HG02763 (cell line): ENCODE measurements around the gene ALG12.

Source experiments
- ATAC-seq: cut with Tn5 transposase; IDR thresholded peaks from one replicate; pipeline ENCODE4 v1.9.1; 2021; ENCODE audit warnings: mild to moderate bottlenecking, moderate library complexity; ENCODE audit not compliant: unreplicated experiment

The ALG12 gene

DNA sequence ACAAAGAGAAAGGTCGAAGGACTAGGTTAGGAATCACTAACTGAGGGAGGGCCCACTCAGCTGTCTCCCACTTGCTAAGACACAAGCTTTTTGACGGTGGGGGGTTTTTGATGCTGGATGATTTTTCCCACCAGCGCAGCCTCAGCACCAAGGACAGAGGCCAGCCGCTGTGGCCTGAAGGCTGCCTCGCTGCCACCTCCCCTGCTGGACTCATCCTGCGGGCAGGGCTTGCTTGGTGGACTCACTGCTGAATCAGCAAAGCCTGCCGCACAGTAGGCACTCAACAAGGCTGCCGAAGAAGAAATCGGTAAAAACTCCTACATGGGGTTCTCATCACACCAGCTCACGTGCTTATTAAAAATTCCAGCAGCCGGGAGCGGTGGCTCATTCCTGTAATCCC, 2.6 kb downstream of the ALG12 start:
- ATAC-seq = no peak

DNA sequence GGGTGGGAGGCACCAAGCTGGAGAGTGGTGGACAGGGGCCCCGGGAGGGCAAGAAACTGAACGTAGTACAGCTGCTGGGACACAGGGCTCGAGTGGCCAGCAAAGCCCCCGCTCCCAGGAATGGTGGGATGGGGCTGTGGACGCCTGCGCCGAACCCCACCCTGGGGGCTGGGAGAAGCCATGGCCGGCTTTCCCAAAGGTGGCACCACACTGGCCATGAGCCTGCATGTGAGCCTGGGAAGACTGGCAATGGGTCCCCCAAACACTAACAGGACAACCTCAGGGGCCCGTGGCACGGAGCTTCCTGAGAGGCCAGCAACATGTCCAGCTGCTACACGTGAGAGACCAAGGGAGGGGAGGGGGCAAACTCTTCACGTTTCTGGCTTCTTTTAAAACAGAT, 4.0 kb downstream of the ALG12 start:
- no peak for ATAC-seq

DNA sequence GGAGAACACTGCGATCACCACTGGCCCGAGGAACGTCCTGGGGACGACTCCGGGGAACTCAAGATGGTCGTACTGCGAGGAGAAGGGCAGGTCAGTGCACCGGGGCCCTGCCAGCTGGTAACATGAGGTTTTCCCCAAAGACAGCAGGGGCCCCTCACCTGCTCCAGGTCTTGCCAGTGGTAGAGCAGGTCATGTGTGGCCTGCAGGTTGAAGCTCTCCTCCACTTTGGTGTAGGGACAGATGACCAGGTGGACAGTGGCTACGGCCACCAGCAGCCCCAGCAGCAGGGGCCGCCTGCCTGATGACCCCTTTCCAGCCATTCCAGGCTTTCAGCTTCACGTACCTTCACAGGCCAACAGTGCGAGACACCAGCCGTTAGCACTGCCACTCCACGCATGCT, 4.8 kb downstream of the ALG12 start:
- no peak for ATAC-seq

DNA sequence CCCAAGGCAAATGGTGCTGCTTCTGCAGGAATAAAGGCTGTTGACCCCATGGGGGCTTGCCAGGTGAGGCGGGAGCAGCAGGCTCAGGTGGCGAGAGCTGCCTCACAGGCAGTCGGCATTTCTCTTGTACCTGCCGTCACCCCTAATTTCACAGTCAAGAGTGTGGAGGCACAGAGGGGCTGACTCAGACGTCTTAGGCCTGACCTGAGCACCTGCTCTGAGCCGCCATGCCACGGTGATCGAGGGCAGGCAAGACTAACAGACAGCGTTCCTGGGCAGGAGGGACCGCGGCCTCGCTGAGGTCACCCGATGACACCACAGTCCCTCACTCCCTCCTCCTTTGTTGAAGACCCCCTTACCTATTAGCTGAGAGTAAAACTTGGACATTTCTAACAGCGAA, 5.2 kb downstream of the ALG12 start:
- no peak for ATAC-seq

DNA sequence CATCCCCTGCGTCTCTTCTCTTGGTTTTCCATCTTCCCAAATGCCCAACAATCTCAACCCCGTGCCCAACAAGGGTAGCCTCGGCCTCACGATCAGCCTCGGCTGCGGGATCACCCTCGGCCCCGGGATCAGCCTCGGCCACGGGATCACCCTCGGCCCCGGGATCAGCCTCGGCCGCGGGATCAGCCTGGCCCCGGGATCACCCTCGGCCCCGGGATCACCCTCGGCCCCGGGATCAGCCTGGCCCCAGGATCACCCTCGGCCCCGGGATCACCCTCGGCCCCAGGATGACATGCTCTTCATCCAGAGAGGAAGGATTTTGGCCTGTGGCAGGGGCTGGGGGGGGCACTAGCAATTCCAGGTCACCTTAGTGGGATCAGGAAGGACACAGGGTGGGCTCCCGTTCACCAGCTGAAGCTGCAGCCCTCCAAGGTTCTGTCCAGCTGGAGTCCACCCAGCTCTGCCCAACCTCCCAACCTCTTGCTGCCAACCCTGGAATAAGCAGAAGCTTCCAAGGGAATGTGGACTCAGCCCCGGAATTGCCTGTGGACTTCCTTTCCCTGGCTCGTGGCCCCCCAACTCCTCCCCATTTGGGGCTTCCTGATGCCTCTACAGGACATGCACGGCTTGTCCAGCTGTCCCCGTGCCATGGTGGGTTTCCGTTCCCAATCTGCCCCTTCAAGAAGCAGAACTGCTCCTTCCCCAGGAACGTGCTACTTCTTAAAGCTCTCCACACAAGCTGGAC, 6.2 kb downstream of the ALG12 start:
- ATAC-seq = no peak

DNA sequence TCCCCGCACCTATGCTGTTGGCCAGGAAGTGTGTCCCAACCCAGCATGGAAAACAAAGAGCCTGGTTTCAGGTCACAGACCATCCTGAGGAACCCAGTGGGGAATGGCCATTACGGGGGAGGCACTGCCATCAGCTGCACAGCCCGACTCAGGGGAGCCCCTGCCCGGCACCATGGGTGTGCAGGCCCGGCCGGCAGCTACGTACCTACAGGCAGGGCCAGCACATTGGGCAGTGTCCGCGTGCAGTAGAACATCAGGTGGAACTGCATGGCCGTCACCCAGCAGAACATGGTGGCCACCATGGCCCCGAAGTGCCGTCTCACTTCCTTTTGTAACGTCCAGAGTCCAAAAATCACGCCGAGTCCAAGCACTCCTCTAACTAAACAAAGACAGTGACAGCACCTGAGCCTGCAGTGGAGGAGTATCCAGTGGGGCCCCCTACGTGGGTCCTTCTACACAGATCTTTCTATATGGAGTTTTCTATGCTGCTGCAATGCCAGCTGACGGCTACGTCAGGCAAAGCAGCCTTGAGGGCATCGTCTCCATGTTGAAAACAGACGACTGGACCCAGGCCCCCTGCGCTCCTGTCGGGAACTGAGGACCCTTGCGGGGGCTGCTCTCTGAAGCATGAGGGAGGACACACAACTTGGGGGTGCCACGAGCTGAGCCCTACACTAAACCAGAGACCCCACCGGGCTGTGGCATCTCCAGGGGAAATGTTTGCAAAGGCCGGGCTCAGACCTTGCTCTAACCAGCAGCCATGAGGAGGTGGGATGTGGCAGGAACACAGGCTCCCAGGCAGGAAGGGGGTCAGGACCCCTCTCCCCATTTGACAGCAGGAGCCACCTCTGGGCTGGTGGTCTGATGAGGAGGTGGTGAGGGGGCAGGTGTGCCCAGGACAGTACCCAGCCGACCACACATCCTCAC, 7.7 kb downstream of the ALG12 start:
- ATAC-seq = no peak

DNA sequence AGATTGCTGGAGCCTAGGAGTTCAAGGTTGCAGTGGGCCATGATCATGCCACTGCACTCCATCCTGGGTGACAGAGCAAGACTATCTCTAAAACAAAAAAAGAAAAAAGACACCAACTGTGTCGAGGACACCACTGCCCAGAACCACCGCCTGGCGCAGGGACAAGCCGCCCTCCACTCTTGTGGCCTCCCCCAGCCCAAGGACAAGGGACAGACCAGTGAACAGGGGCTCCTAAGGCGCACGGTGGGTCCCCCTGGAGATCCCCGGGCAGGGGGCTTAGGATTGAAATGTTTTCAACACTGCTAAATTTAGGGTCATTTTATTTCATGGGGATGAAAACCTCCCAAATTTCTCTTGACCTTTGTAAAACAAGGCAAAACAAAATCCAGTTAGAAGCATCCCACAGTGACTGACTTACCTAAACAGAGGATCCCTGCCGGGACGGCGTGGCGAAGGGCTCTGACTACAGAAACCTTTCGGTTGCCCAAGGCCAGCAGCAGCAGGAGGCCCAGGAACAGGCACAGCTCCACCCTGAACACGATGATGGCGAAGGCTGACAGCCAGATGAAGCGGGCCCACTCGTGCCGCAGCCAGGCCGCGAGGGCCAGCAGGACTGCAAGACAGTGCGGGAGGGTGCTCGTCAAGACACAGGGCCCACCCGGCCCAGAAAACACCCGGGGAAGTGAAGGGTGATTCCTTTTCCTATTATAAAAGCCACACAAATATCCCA, 8.6 kb downstream of the ALG12 start:
- no peak for ATAC-seq

DNA sequence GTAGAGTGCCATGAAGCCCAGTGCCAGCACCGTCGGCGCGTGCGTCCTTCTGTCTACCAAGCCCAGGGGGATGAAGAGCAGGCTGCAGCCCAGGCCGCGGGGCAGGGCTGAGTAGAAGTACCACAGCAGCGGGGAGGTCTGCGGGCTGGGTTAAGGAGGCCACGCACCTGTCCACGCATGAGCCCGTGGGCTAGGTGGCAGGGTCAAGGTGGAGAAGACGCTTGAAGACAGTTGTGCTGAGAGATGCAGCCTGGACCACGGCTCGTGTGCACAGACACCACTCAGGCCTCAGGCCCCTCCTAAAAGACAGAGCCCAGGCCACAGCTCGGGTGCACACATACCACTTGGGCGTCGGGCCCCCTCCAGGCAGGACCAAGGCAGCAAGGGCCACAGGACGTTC, 10.4 kb downstream of the ALG12 start:
- ATAC-seq = no peak

DNA sequence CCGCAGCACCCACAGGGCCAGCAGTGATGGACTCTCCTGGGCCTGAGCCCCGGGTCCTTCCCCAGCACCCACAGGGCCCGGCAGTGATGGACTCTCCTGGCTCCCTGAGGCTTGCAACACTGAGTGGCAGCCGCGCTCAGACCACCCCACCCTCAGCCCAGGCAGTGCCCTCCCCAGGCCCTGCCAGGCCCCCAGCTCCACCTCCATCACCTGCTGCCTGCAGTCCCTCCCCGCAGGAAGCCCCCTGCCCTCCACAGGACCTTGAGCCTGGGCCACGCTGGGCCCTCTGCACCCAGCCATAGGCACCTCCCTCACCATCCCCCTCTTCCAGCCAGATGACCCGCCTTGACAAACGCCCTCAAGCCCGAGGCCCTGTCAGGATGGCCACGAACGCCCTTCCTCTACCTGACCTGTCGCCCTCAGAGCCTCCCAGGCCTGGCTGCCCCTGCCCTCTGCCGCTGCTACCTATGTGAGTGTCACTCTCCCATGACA, 11.4 kb downstream of the ALG12 start:
- no peak for ATAC-seq

DNA sequence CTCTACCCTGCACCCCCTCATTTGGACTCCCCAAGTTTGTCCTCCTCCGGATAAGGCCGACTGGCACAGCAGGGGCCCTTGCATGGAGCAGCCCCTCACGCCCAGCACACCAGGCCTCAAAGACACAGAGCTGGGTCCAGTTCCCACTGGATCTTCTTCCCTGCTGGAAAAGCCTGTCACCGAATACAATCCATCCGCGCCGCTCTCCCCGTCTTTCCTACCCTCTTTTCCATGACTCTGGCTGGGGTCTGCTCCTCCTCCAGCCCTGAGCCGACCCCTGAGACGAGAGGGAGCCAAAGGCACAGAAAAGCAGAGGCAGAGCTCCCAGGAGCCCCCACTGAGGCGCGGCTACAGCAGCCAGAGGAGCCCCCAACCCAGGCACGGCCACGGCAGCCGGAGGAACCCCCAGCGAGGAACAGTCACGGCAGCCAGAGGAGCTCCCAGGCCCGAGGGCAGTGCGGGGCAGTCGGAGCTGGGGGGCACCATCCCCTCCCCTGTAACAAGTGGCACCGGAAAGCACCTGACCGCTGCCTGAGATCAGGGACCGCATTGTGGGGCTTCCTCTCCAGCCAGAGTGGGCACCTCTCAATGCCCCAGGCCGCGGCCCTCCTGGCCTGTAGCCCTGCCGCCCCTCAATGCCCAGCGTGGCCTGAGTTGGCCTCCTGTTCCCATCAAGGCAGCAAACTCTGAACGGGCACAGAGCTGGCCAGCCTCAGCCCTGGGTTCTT, 12.0 kb downstream of the ALG12 start:
- no peak for ATAC-seq

DNA sequence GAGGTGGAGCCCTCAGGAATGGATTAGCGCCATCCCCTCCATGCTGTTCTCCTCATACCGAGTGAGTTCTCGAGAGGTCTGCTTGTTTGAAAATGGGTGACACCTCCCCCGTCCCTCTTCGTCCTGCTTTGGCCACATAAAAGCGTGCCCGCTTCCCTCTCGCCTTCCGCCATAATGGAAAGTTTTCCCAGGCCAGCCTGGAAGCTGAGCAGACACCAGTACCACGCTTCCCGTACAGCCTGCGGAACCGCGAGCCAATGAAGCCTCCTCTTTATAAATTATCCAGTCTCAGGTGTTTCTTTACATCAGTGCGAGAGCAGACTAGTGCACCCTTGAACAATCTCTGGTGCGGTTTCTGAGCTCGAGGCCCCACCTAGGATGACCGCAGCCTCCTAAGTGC, 12.8 kb downstream of the ALG12 start:
- no peak for ATAC-seq

DNA sequence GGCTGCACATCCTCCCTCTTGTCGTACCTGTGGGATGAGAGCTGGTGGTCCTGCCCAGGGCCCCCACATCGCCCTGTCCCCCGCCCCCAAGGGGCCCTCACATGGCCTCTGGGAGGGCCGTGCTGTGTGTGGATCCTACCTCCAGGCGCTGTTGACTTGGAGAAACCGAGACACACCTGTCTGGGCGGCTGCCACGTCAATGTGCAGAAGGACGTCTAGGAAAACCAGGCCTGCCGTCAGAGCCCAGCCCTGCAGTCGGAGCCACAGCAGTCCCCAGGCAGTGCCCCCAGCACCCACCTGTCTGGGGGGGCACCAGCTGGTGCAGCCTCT, 14.2 kb downstream of the ALG12 start:
- no peak for ATAC-seq

DNA sequence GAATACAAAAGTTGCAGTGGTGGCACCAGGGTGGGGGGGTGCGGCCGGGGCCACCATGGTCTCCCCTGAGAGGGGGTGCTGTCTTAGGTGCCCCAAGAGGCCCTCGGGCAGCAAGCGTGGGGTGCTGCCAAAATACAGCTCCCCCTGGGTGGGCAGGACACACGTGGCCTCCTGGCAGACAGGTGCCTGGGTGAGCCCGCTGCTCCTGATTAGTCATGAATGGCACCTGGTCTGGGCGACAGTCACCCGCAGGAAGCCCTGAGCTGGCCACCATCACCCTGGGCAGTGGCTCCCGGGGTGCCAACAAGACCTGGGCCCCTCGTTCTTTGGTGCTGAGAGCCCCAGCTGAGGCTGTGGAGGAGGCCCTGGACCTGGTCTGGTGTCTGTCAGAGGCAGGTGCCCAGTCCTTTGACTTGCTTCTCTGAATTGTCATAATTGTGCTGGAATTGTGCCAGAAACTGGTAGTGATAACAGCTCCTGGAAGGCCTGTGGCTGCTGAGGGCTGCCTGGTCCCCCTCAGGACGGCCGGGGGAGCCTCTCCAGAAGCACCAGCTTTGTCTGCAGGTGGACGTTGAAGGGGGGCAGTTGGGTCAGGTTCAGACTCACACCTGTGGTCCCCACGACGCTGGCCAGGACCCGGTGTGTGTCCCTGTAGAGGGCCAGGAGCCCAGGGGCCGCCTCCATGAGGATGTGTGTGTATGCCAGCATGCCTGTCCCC, 14.8 kb downstream of the ALG12 start:
- no peak for ATAC-seq

DNA sequence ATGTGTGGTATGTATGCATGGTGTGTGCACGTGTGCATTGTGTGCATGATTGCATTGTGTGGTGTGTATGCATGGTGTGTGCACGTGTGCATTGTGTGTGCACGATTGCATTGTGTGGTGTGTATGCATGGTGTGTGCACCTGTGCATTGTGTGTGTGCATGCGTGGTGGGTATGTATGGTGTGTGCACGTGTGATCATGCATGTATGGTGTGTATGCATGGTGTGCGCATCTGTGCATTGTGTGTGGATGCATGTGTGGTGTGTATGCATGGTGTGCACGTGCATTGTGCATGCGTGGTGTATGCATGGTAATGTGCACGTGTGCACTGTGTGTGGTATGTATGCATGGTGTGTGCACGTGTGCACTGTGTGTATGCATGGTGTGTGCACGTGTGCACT, 16.8 kb downstream of the ALG12 start:
- no peak for ATAC-seq

DNA sequence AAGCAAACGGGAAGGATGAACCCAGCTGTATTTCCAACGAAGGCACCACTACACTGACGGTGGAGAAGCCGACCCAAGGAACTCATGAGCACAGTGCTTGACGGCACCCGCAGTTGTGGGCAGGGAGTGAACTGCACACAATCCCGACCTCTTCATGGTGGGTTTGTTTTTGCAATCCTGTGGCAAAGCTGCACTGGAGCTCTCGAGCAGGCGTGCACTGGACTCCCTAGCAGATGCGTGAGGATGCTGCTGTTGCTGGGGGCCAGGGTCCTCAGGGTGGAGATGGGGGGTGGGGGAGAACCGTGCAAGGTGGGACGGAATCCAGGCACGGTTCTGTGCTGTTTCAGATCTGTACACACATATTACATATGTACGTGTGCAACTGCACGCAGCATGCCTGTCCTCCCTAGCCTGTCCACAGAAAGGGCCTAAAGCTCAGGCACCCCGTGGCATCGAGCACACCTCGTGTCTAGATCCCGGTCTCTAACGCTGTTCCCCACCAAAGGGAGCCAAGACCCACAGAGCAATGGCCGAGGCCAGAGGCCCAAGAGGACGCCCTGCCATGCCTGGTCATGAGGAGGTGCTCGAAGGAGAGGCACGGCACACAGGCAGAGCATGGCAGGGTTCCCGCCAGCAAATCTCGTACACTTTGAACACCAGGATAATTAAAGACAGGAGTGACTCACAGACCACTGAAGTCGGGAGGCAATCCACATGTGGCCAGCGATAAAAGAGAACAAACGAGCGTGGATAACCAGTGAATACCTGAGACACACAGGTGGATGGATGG, 17.6 kb downstream of the ALG12 start:
- no peak for ATAC-seq

DNA sequence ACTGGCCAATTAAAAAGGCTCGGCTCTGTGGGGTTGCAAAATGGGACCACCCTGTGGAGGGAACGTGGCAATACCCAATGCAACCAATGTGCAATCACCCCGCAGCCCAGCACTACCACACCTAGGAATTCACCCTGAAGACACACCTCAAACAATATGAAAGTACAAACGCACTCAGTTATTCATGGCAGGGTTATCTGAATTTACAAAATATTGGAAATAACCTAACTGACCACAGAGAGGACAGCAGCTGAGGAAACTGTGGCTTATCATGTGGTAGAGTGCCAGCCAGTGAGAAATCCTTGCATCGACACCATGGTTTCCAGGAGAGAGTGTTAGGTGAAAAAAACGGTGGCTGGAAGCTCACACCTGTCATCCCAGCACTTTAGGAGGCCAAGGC, 18.7 kb downstream of the ALG12 start:
- no peak for ATAC-seq

DNA sequence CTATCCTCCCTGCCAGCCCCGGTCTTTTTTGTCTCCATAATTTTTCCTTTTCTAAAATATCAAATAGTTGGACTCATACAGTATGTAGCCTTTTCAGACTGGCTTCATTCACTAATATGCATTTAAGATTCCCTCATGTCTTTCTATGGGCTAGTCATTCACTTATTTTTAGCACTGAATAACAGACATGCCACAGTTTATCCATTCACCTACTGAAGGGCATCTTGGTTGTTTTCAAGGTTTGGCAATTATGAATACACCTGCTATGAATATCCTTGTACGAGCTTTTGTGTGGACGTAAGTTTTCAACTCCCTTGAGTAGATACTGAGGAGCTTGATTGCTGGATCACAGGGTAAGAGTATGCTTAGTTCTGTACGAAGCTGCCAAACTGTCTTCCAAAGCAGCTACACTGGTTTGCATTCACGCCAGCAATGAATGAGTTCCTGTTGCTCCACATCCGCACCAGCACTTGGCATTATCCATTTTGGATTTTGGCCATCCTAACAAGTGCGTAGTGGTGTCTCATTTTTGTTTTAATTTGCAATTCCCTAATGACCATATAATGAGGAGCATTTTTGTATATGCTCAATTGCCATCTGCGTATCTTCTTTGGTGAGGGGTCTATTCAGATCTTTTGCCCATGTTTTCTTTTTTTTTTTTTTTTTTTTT, 21.1 kb downstream of the ALG12 start:
- ATAC-seq = no peak

DNA sequence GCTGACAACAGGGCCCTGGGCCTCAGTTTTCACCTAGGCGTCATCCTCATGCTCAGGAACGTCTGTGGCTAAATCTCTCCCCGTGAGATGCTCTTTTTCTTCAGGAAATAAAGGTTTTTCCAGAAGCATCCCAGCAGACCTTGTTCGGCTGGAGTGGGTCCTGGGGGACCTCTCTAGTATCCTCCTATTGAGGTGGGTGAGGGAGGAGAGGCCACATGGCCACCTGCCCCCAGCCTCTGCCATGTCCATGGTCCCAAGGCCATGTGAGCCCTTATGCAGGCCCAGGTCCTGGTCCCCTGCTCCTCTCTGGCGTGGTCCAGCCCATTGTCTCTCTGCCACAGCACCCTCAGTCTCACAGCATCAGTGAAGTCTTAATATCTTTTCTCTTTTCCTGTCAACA, 22.0 kb downstream of the ALG12 start:
- no peak for ATAC-seq
